HG03139 (cell line): ENCODE measurements around the gene UCK2.

ENCODE experiments used
- ATAC-seq: cut with Tn5 transposase; IDR thresholded peaks from one replicate; pipeline ENCODE4 v1.9.1; 2021; ENCODE audit not compliant: unreplicated experiment

Gene UCK2

DNA sequence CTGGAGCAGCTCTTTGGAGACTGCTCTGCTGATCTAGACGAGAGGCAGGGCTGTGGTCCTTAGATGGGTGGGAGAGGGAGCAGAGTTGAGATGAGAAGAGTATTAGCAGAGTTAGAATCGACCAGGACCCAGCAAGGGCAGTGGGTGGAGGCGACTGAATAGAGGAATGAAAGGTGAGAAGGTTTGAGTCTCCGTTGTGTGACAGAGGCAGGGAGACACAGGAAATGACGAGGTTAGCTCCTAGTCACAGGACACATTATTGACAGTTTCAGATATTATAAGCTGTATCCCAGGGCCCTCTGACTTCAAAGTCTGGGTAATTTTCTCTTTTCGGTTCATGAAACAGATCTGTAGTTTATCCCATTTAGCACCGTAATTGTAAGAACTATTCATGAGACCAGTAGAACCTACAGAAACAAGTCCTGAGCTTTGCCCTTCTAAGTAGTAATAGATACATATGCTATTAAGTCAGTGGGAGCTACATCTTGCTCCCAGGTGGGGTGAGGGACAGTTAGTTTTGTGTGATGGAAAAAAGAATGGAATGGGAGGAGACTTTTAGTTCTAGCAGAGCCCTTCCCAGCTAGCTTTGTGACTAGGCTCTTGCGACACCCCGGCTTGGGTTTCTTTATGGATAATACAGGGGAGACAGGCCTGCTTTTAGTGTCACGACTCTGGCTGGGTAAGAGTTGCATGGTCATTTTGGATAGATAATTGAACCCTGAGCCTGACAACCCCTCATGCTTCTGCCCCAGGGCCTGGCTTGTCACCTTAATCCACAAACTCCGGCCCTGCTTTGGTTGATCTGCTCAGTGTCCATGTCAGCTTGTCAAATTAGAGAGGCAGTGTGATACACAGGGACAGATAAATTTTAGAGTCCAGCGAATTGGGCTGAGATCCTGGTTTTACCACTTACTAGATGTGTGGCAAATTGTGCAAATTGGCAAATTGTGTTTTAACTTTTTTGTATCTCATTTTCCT lies 70.2 kb downstream of the UCK2 start:
- ATAC-seq = no peak

DNA sequence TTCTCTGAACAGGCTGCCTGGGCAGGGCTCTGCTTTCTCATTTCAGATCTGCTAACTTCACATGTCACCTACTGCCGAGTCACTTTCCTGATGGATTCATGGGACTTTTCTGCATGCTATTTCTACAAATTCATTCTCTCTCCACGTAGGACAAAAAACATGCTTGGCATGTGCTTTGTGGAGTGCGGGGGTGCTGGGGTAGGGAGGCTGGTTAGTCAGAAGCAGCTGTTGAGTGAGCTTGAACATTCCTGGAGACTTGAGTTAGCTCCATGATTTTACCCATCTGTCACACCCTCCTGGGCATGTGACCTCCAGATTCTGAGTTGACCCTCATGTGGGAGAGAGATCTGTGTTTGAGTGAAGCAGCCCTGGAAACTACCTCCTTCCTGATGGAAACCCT lies 71.4 kb downstream of the UCK2 start:
- ATAC-seq = no peak

GRCh38 chr1:165899461-165899941 lies 72.1 kb downstream of the UCK2 start:
- no peak for ATAC-seq

DNA sequence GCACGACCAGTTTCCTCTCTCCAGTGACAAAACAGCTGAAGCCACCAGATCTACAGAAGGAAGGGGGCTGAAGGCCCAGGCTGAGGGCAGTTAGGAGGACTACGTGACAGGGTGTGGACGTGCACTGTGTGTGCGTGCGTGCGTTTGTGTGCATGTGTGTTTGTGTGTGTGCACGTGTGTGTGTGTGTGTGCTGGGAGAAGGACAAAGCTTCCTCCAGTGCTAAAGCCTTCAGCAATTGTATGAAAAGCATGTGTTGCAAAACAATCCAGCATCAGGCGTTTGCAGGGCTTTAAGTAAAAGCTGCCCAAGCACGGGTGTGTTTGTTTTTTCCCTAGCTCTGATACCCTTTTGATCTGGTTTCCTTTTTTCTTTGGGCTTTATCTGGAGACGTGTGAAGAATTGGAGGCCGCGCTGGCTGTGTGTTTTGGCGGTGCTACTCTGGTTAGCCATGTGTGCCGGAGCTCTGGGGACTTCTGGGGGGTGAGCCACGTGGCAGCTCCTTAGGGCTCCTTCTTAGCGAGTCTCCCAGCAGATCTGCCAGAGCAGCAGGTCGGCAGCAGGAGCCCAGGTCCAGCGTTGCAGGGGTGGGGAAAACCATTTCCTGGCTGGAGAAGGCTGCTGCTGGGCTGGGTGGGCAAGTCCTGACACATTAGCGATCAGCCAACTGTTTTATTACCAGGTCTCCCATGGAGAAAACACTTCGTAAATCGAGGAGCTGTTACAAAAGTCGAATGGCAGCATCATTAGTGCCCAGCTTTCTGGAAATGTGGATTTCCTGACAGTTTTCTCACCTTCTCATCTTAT lies 73.4 kb downstream of the UCK2 start:
- ATAC-seq = no peak

GRCh38 chr1:165902565-165902964 lies 75.2 kb downstream of the UCK2 start:
- no peak for ATAC-seq

- ATAC-seq = no peak
Observed at GRCh38 chr1:165903672-165904071, 76.3 kb downstream of the UCK2 start.

GRCh38 chr1:165904948-165905347 lies 77.5 kb downstream of the UCK2 start:
- no peak for ATAC-seq

DNA sequence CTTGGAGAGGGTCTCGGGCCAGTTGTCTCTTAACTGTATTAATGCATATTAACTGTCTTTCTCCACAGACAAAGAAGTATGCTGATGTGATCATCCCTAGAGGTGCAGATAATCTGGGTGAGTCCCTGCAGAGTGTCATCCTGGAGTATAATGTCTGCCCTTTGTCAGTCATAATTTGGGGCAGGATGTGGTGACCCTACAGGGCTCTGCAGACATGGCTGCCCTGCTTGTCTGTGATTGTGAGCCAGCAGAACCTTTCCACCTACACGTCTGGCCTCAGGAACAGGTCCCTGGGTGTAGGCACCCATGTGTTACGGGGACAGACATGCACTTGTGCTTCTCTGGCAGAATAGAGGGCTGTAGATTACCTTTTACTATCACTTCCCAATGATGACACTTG lies 78.4 kb downstream of the UCK2 start:
- ATAC-seq = no peak

- no peak for ATAC-seq
Observed at GRCh38 chr1:165907256-165907857, 79.9 kb downstream of the UCK2 start.

GRCh38 chr1:165910764-165911421 lies 83.5 kb downstream of the UCK2 start:
- no peak for ATAC-seq

DNA sequence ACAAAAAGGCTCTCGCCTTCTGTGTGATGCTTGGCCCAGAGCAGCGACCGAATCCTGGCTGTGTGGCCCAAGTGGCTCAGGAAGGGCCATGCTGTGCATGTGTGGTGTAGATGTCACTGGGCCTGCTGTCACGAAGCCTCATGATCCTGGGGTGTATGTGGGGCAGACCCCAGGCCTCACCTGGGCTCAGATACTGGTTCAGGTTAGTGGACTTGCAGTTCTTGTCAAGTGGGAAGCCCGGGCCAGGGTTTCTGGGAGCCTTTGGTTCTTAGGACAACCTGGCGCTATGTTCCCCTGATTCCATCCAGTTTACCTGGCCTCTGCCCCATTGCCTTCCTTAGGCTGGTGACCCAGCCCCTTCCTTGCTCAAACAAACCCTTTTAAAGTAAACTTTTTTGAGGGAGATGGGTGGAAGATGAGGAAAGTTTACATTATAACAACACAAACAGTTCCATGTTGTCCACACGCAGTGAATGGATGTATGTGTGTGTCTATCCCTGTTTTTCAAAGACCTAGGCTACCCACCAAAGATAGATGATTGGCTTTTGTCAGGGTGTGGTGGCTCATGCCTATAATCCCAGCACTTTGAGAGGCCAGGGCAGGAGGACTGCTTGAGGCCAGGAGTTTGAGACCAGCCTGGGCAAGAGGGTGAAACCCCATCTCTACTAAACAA lies 84.3 kb downstream of the UCK2 start:
- ATAC-seq = no peak

GRCh38 chr1:165912638-165913037 lies 85.2 kb downstream of the UCK2 start:
- no peak for ATAC-seq

GRCh38 chr1:165914136-165914798 lies 86.9 kb downstream of the UCK2 start:
- ATAC-seq = peak; percentile 82

- ATAC-seq = no peak
Observed at GRCh38 chr1:165915480-165915879, 88.1 kb downstream of the UCK2 start.

DNA sequence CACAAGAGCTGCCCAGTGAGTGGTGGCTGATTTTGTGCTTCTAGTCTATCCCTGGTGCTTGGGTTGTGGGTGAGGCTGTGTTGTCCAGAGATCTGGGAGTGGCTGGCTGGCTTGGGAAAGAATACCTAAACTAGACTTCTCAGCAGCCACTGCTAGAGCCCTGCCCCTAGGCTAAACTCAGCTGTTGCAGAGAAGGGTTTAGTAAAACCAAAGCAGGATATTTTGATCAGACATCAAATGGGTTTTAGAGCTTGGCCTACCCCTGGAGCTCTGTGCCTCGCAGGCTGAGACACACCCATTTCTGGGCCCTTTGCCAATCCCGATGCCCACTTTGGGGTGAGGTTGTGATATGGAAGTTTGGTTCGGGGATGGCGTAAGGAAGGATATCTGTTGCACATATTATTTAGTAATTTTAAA lies 88.5 kb downstream of the UCK2 start:
- no peak for ATAC-seq

DNA sequence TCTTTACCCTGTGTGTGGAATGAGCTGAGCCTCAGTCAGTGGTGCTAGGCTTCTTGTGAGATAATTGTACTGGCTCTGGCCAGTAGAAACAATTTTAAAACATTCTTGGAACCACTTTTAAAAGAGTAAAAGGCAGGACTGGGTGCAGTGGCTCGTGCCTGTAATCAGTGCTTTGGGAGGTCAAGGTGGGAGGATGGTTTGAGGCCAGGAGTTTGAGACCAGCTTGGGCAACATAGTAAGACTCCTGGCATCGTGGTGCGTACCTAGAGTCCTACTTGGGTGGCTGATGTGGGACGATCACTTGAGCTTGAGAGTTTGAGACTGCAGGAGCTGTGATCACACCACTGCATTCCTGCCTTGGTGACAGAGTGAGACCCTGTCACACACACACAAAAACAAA lies 89.8 kb downstream of the UCK2 start:
- no peak for ATAC-seq

DNA sequence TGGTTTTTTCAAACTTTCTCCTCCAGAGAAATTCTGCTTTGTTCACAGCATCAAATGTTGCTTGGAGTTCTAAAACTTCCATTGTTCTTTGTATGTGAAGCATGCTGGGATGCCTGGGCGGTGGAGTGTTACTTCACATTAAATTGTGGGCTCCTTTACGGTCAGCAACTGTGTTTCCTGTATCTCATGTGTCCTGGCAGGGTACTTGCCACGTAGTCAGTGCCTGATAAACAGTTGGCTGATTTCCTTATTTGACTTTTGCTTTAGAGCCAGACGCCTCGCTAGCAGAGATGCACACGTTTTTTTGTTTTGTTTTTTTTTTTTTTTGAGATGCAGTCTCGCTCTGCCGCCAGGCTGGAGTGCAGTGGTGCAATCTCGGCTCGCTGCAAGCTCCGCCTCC lies 96.7 kb downstream of the UCK2 start:
- ATAC-seq = no peak

DNA sequence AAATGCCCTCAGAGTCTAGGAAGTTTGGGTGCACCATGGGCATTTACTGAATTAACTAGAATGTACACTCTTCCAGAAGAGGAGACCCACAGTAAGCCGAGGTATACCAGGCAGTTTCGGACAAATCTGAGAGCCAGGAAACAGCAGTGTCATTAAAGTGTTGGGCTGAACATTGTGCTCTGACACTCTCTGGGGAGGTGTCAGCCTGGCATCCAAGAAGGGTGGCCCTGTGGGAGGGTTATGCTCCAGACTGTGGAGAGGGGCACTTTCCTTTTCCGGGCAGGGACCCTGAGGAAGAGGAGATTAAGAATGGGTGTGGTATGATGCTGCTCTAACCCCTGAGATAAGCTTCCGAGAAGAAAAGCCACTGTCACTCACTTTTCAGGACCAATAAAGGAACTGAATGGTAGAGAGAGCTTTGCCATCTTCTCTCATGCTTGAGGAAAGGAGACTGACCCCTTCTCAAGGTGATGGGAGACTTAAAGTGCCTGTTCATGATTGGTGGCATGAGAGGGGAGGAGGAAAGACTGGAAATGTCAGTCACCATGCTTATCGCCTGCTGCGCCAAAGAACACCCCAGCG lies 98.2 kb downstream of the UCK2 start:
- ATAC-seq = no peak

DNA sequence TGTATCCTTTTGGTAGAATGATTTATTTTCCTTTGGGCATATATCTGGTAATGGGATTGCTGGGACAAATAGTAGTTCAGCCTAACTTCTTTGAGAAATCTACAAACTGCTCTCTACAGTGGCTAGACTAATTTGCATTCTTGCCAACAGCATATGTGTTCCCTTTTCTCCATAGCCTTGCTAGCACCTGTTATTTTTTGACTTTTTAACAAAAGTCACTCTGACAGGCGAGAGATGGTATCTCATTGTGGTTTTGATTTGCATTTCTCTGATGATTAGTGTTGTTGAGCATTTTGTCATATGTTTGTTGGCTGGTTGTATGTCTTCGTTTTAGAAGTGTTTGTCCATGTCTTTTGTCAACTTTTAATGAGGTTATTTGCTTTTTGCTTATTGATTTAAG lies 99.8 kb downstream of the UCK2 start:
- ATAC-seq = peak; percentile 62
